Glomerular visceral epithelial cell (primary cell): Measurements from ENCODE around the gene TPI1.
"Not testable (repeated sequence)": the region's sequence is repeated elsewhere in the genome, so short reads cannot be mapped to it uniquely, and the experiment has no call there.

Experiments used
- DNase-seq: peaks from one replicate; pipeline ENCODE4 v3.0.0-alpha.2; 2016; ENCODE audit errors: extremely low spot score

The TPI1 gene

DNA sequence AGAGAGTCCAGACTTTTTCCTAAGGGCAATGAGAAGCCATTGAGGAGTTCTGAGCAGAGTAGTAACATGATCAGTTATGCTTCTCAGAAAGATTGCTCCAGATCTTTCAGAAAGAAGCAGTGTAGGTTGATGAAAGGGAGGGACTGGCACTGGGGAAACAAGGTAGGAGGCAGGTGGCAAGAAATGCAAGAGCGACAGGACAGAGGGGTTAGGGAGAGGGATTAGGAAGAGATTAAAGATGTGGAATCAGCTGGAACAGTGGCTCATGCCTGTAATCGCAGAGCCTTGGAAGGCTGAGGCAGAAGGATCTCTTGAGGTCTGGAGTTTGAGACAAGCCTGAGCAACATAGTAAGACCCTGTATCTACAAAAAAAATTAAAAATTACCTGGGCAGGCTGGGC is 19.7 kb upstream of the TPI1 start:
- DNase-seq = no peak

DNA sequence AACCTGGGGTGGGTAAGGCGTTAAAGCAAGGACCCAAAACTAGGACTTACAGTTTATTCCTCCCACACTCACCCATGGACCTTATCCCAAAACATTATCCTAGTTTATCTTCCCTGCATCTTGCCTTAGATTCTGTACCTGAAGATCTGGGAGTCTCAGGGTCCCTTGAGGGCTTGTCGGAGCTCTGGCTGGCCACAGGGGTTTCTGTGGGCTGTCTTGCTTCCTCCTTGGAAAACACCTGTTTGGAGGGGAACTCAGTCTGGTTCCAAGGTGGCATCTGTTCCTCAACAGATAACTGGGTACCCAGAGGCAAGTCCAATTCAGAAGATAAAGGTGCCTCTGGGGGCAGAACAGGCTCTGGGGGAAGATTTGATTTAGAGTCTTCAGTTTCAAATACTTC is 17.9 kb upstream of the TPI1 start:
- DNase-seq = no peak

GRCh38 chr12:6849976-6850560 is 17.3 kb upstream of the TPI1 start:
- no peak for DNase-seq

DNA sequence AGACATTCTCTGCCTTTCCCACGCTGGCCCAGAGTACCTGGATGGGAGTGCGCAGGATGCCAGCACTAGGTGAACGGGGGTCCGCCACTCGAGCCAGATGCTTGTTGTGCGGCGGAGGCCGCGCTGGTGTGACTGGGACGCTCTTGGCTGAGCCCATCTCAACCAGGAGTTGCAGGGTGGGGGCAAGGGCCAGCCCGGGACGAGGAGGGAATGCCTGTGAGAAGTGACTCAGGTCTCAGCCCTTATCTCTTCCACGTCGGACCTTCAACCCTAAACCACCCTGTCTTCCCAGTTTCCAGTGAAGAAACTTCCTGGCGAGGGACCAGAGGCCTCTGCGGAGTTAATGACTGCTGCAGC is 16.6 kb upstream of the TPI1 start:
- no peak for DNase-seq

GRCh38 chr12:6851153-6851920 is 16.0 kb upstream of the TPI1 start, which contains the start of gene CDCA3:
TSS of gene CDCA3 (minus strand) at chr12:6851286. CDS start at chr12:6850952, 334 bp downstream.
- peak; percentile 97 for DNase-seq

DNA sequence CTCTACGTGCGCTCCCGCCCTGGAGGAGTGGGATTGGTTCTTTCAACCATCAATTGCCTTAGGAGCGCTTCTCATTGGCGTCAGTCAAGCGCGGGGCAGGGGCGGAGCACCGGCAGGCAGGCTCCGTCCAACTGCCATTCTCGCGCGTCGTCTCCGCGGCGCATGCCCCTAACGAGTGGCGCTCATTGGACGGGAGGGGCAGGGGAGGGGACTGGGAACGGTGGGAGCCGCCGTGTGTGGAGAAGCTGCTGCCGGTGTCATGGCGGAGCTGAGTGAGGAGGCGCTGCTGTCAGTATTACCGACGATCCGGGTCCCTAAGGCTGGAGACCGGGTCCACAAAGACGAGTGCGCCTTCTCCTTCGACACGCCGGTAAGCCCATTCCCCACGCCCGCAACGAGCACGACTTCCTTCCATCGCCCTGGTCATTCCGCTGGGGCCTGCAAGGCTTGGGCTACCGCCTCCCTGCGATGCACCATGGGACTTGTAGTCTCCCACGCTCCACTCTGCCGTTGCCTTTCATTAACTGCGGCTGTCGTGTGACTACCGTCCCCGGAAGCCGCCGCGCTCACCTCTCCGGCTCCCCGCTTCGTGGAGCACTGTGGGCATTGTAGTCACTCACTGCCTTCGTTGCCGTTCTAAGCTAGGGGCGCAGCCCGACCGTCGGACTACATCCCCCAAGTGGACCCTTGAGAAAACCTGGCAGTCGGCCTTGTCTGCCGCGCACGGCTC is 15.2 kb upstream of the TPI1 start, which contains the start of gene USP5:
USP5 (plus strand) TSS at position 230 of the 730 bp plus-strand sequence; CDS start at position 260, 30 bp downstream.
- peak; percentile 99 for DNase-seq

- peak; percentile 69 for DNase-seq
These were observed 14.5 kb upstream of the TPI1 start for GRCh38 chr12:6852651-6853354.

DNA sequence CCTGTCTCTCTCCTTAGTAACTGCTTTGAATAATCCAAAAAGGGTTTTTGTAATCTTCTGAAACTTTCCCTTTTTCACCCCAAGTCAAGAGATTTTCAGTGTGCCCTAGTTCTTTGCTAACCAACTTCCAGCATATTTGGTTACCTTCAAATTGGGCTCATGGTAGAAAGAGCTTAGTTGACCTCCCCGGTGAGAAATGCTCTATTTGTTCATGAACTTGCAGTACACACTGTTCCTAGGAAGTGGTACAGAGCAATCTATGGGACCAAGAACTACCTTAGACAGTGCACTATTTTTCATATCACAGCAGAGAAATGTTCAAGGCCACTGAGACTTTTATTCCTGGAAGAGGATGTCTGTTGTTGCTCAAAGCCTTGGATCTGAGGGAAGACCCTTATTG is 13.7 kb upstream of the TPI1 start:
- DNase-seq = no peak

DNA sequence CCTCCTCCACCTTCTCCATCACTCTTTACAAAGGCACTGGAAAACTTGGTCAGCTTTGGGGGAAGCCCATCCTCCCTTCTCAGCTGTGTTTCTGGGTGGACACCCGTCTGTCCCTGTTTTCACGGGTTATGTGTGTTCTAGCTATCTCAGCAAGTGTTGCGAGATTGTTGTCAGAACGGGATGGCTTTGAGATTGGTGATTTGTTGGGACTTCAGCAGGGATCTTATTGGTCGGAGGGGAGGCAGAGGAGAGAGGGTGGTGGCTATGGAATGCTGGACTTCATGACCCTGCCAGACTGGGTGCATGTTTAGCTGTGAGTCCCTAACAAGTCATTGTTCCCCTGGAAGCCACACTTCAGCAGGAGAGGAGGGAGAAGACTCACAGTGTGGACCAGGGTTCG is 13.3 kb upstream of the TPI1 start:
- DNase-seq = no peak

DNA sequence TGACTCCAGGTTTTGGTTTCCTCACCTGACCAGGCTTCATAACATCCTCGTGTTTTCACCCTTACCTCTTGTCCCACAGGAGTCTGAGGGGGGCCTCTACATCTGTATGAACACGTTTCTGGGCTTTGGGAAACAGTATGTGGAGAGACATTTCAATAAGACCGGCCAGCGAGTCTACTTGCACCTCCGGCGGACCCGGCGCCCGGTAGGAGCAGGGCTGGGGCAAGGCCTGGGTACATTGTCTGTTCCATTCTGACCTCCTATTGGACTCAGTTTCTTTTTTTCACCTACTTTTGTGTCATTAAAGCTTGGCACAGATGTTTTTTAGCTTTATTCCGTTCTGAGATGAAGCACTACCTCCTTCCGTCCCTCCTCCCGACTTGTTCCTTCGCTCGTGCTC is 12.0 kb upstream of the TPI1 start:
- DNase-seq = no peak

- DNase-seq = no peak
These were observed 8.5 kb upstream of the TPI1 start for GRCh38 chr12:6858799-6859198.

DNA sequence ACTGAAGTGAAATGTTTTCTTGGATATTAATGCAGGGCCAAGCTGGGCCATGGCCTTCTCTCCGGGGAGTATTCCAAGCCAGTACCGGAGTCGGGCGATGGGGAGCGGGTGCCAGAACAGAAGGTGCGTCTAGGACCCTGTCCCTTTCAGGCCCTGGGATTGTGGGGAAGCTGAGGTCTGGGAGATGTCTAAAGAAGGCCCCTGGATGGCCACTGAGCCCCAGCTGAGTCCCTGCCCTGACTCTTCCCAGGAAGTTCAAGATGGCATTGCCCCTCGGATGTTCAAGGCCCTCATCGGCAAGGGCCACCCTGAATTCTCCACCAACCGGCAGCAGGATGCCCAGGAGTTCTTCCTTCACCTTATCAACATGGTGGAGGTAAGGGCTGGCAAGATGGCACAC is 7.2 kb upstream of the TPI1 start:
- DNase-seq = no peak

DNA sequence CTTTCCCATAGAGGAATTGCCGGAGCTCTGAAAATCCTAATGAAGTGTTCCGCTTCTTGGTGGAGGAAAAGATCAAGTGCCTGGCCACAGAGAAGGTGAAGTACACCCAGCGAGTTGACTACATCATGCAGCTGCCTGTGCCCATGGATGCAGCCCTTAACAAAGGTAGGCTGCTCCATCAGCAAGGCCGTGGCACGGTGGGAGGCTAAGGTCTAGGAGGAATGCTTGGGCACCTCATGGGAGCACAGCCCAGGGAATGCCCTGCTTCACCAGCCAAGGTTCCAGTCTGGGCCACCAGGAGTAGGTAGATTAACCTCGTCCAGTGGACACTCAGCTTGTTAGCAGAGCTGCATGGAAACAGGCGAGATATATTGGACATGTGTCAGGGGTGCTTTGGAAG is 6.4 kb upstream of the TPI1 start:
- DNase-seq = no peak

DNA sequence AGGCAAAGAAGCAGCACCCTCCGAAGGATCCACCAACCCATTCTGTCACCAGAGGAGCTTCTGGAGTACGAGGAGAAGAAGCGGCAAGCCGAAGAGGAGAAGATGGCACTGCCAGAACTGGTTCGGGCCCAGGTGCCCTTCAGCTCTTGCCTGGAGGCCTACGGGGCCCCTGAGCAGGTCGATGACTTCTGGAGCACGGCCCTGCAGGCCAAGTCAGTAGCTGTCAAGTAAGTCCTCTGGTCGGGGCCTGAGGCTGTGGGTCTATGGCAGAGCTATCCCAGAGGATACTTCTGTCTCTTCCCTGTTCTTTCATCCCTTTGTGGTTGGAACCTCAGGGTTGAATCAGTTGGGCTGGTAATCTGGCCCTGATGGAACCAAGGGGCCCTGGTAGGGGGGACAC is 5.9 kb upstream of the TPI1 start:
- DNase-seq = no peak

DNA sequence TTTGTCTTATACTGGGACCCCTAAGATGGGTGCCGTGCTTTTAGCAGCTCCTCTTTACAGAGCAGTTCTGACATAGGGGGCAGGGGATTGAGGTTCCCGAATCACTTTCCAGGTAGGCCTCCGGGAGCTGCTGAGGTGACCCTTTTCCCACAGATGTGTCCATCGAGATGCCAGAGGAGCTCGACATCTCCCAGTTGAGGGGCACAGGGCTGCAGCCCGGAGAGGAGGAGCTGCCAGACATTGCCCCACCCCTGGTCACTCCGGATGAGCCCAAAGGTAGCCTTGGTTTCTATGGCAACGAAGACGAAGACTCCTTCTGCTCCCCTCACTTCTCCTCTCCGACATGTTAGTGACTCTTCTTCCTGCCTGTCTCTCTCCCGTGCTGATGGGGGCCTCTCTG is 4.3 kb upstream of the TPI1 start:
- DNase-seq = no peak

GRCh38 chr12:6863586-6864321 is 3.6 kb upstream of the TPI1 start:
- no peak for DNase-seq

DNA sequence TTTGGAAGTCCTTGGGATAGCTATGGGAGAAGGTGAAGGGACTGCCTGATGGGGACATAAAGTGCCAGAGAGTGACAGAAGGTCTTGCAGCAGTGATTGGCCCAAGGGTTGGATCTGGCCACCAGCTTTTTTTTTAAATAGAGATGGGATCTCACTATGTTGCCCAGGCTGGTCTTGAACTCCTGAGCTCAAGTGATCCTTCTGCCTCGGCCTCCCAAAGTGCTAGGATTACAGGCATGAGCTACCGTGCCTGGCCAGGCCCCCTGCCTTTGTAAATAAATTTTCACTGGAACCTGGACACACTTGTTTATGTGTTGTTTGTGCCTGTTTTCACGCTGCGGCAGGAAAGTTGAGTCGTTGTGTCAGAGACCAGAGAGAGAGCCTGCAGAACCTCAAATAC is 2.0 kb upstream of the TPI1 start:
- DNase-seq = not testable (repeated sequence)

DNA sequence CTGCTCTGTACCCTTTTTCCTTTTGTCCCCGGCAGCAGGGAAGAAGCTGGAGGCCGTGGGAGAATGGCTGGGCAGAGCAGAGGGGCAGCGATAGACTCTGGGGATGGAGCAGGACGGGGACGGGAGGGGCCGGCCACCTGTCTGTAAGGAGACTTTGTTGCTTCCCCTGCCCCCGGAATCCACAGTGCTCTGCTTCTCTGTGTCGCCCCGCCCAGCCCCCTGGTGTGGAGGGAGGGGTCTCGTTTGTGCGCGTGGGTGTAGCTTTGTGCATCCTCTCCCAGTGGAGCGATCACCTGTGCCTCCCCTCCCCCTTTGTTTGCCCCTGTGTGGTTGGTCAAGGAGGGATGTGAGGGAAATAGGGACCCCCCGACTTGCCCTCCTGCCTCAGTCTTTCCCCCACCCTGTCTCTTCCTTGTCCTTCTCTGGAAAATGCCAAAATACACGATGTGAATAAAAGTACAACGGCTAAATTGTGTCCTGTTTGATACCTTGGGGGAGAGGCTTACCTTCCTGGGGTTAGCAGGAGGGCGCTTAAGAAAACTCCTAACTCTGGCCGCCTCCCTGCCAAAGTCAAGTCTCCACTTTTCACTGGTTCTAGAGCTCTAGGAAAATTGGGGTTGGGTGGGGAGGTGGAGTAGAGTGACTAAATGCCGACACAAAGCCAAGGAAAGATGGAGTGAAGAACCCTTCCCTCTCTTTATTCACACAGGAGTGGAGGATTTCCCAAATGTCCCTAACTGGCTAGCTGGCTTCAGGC is 990 bp upstream of the TPI1 start:
- DNase-seq = no peak

- no peak for DNase-seq
These were observed 365 bp upstream of the TPI1 start for GRCh38 chr12:6866920-6867412.

DNA sequence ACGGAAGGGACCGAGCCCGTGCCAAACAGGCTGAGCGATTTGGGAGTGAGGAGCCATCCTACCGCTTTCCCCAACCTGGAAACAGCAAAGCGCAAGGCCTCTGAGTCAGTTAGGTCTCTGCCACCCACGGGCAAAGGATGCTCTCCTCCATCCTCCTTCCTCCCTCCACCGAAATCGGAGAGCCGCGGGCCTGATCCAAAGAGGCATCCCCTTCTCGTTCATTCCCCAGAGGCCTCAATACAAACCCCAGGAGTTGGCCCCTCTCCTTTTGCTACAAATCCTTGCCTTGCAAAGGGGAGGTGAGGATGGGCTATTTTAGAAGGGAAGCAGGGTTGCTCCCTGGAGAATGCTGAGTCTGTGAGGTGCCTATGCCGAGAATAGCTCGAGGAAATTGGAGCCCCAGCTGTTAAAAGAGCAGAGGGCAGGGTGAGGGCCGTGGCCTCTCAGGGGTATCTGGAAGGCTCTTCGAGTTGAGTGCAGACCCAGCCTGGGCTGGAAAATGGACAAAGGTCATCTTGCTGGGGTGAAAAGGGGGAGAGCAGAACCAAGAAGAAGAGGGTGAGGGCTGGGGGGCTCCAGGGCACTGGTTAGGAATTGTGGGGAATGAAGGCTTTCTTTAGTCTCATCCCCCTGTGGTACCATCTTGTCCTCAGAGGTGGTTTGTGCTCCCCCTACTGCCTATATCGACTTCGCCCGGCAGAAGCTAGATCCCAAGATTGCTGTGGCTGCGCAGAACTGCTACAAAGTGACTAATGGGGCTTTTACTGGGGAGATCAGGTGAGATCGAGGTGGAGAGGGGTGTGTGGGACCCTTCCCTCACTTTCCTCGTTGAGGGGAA is 1.1 kb downstream of the TPI1 start:
- DNase-seq = no peak
